ENCODE results near the gene MACROD2. TPM values are rescaled to one million over a fixed set of nuclear protein-coding genes. Genes with fewer than 3 reads are reported as not detected.

MACROD2 gene
- total and polyA plus RNA-seq, 2 of the 4 experiments (the other 2 are of a cell fraction) = not detected

GRCh38 chr20:14595051-14595450 lies 599.7 kb downstream of the MACROD2 start:
- dilution Hi-C loops (cut with HindIII; ENCODE audit: low sequenced_read_pairs, unreplicated experiment) (no loop called here), intact Hi-C loops (cut with micrococcal nuclease) (no loop called here), in situ Hi-C loops (cut with MboI; ENCODE audit: low sequenced_read_pairs) (no loop called here)
- Histone ChIP-seq H3K9me3 (ENCODE audit: control insufficient read depth, insufficient read depth, low read length) (no peaks in the 10 kb centered on the region), H4K20me1 (ENCODE audit: insufficient read depth, low read length) (no peaks in the 10 kb centered on the region), H2BK5ac (ENCODE audit: low read depth, low read length, poor library complexity, severe bottlenecking) (no peak overlapping the region), H3K27ac (ENCODE audit: insufficient read depth, low read length) (no peak overlapping the region), H3K18ac (ENCODE audit: low read depth, low read length) (no peak overlapping the region), H2AK9ac (replicated peaks; ENCODE audit: low read depth, low read length, poor library complexity) (no peak overlapping the region), H3K79me1 (ENCODE audit: low read depth in 1 of 2, low read length in 2 of 2) (no peaks in the 10 kb centered on the region), H3K9ac (ENCODE audit: low read depth, low read length) (no peak overlapping the region), H3K23ac (ENCODE audit: low read depth, low read length) (no peak overlapping the region), H3K27me3 (ENCODE audit: control insufficient read depth, insufficient read depth, low read length) (no peaks in the 10 kb centered on the region), H4K91ac (ENCODE audit: insufficient read depth, low read depth, low read length) (no peak overlapping the region), H3K4me1 (ENCODE audit: control insufficient read depth, insufficient read depth, low read length) (no peaks in the 10 kb centered on the region), H2AFZ (replicated peaks; ENCODE audit: low read length, poor library complexity) (peak overlapping the region; percentile 63), H3K56ac (ENCODE audit: extremely low read depth, insufficient read depth, low read length) (no peak overlapping the region), H3K4ac (ENCODE audit: low read depth, low read length) (no peak overlapping the region), H3K4me2 (ENCODE audit: low read depth, low read length) (no peak overlapping the region), H3K14ac (replicated peaks; ENCODE audit: low read depth, low read length) (no peak overlapping the region), H2BK20ac (ENCODE audit: low read depth, low read length) (no peak overlapping the region), H3K4me3 (ENCODE audit: insufficient read depth, low read depth, low read length) (no peak overlapping the region), H2BK15ac (ENCODE audit: low read depth, low read length) (no peak overlapping the region), H3K9me1 (ENCODE audit: insufficient read depth, low read length) (no peaks in the 10 kb centered on the region), H2BK120ac (ENCODE audit: low read depth, low read length) (no peak overlapping the region), H2AK5ac (ENCODE audit: low read depth, low read length) (no peak overlapping the region), H4K8ac (ENCODE audit: low read depth in 2 of 2, low read length in 2 of 2) (no peak overlapping the region), H3K36me3 (ENCODE audit: control insufficient read depth, insufficient read depth, low read length) (no peaks in the 10 kb centered on the region), H4K5ac (ENCODE audit: low read depth, low read length) (no peak overlapping the region)
- no TSS peak for BruUV-seq (replicated peaks)
- CTCF ChIA-PET = no interaction called here
- TF ChIP-seq MXI1 (IDR thresholded peaks at IDR 0.05; ENCODE audit: borderline replicate concordance, low read depth, low read length) (no peak), FOS (IDR thresholded peaks at IDR 0.05; ENCODE audit: low read depth, low read length) (no peak), MAZ (IDR thresholded peaks at IDR 0.05; ENCODE audit: borderline replicate concordance, low read depth, low read length) (no peak), RFX5 (IDR thresholded peaks at IDR 0.05; ENCODE audit: low read depth, low read length) (no peak), CEBPB (IDR thresholded peaks at IDR 0.05; ENCODE audit: low read depth, low read length) (no peak), SMC3 (IDR thresholded peaks at IDR 0.05; ENCODE audit: low read depth, low read length) (no peak), RAD21 (IDR thresholded peaks at IDR 0.05; ENCODE audit: low read length) (no peak), RCOR1 (IDR thresholded peaks at IDR 0.05; ENCODE audit: insufficient replicate concordance, low read length) (no peak), CHD1 (IDR thresholded peaks at IDR 0.05; ENCODE audit: low read depth, low read length) (no peak), BHLHE40 (IDR thresholded peaks at IDR 0.05; ENCODE audit: low read depth, low read length) (no peak), NFE2L2 (IDR thresholded peaks at IDR 0.05; ENCODE audit: low read depth, low read length) (no peak), POLR2A (IDR thresholded peaks at IDR 0.05; ENCODE audit: low read depth, low read length) (no peak), ELK1 (IDR thresholded peaks at IDR 0.05; ENCODE audit: borderline replicate concordance, low read depth, low read length) (no peak)
- ATAC-seq (ENCODE audit: low read depth) (no peak), DNase-seq (no peak)
- WGBS, 2 experiments (ENCODE audit: extremely low coverage in 2 of 2, insufficient read length in 1 of 2) = no CpG with 5 or more reads among the region's 8 CpGs
- POLR2A ChIA-PET (ENCODE audit: unreplicated experiment) = no interaction called here

Measured in IMR-90 (cell line).